HepG2 (cell line): ENCODE results near the gene SP6. TPM values are rescaled to one million over a fixed set of nuclear protein-coding genes. Genes with fewer than 3 reads are reported as not detected.

Source experiments
- ELF3 ChIP-seq: IDR thresholded peaks from 2 replicates; pipeline ENCODE4 v1.6.1; 2016; ENCODE audit warnings: missing genetic modification reagents, missing compliant biosample characterization
- FOXC1 ChIP-seq: sonication (generic); formaldehyde crosslinking; IDR thresholded peaks from 2 replicates; pipeline ENCODE4 v1.8.0; 2022; ENCODE audit warnings: mild to moderate bottlenecking, missing genetic modification reagents, borderline replicate concordance
- JARID2 ChIP-seq: sonication (generic); formaldehyde crosslinking; IDR thresholded peaks from 2 replicates; pipeline ENCODE4 v1.8.1; 2023; ENCODE audit warnings: missing genetic modification reagents, inconsistent platforms; ENCODE audit not compliant: insufficient replicate concordance
- JUNB ChIP-seq: sonication (generic); formaldehyde crosslinking; IDR thresholded peaks from 2 replicates; pipeline ENCODE4 v1.8.0; 2022; ENCODE audit warnings: missing genetic modification reagents, mild to moderate bottlenecking, borderline replicate concordance
- MEF2D ChIP-seq: sonication (generic); formaldehyde crosslinking; IDR thresholded peaks from 2 replicates; pipeline ENCODE4 v1.5.1; 2020; ENCODE audit warnings: mild to moderate bottlenecking, missing genetic modification reagents
- MIER2 ChIP-seq: IDR thresholded peaks from 2 replicates; pipeline ENCODE4 v1.6.1; 2016; ENCODE audit warnings: missing biosample characterization, missing genetic modification reagents
- MXD4 ChIP-seq: IDR thresholded peaks from 2 replicates; pipeline ENCODE4 v1.6.1; 2016; ENCODE audit warnings: mild to moderate bottlenecking, missing biosample characterization, missing genetic modification reagents
- NFE2 ChIP-seq: sonication (generic); formaldehyde crosslinking; IDR thresholded peaks from 2 replicates; pipeline ENCODE4 v1.4.0; 2020; ENCODE audit warnings: missing genetic modification reagents
- NFE2L1 ChIP-seq: sonication (generic); formaldehyde crosslinking; IDR thresholded peaks from 2 replicates; pipeline ENCODE4 v1.4.0; 2020; ENCODE audit warnings: missing genetic modification reagents, mild to moderate bottlenecking, borderline replicate concordance
- PAX8 ChIP-seq: sonication (generic); formaldehyde crosslinking; IDR thresholded peaks from 2 replicates; pipeline ENCODE4 v1.8.0; 2022; ENCODE audit warnings: mild to moderate bottlenecking, missing genetic modification reagents, borderline replicate concordance
- REPIN1 ChIP-seq: sonication (generic); formaldehyde crosslinking; IDR thresholded peaks from 2 replicates; pipeline ENCODE4 v1.8.0; 2022; ENCODE audit warnings: missing genetic modification reagents, low read depth, mild to moderate bottlenecking, borderline replicate concordance
- SMAD9 ChIP-seq: sonication (generic); formaldehyde crosslinking; IDR thresholded peaks from 2 replicates; pipeline ENCODE4 v1.5.1; 2020; ENCODE audit warnings: mild to moderate bottlenecking, missing genetic modification reagents
- SP4 ChIP-seq: sonication (generic); formaldehyde crosslinking; IDR thresholded peaks from 2 replicates; pipeline ENCODE4 v1.8.1; 2023; ENCODE audit warnings: mild to moderate bottlenecking, missing genetic modification reagents
- TCF7L2 ChIP-seq: IDR thresholded peaks from 2 replicates; pipeline ENCODE4 v1.6.1; 2011; ENCODE audit warnings: mild to moderate bottlenecking, low read depth, low read length, moderate library complexity
- ZMYM4 ChIP-seq: sonication (generic); formaldehyde crosslinking; IDR thresholded peaks from 2 replicates; pipeline ENCODE4 v1.8.1; 2023; ENCODE audit warnings: mild to moderate bottlenecking, missing genetic modification reagents
- ZNF121 ChIP-seq: sonication (generic); formaldehyde crosslinking; IDR thresholded peaks from 2 replicates; pipeline ENCODE4 v1.5.0; 2020; ENCODE audit warnings: mild to moderate bottlenecking, missing genetic modification reagents
- ZNF263 ChIP-seq: sonication (generic); formaldehyde crosslinking; IDR thresholded peaks from 2 replicates; pipeline ENCODE4 v1.4.0; 2020; ENCODE audit warnings: missing genetic modification reagents
- ZNF354B ChIP-seq: sonication (generic); formaldehyde crosslinking; IDR thresholded peaks from 2 replicates; pipeline ENCODE4 v1.8.0; 2022; ENCODE audit warnings: mild to moderate bottlenecking, missing genetic modification reagents
- ZNF468 ChIP-seq: sonication (generic); formaldehyde crosslinking; IDR thresholded peaks from 2 replicates; pipeline ENCODE4 v1.8.0; 2022; ENCODE audit warnings: mild to moderate bottlenecking, moderate library complexity, missing genetic modification reagents
- ZNF543 ChIP-seq: sonication (generic); formaldehyde crosslinking; IDR thresholded peaks from 2 replicates; pipeline ENCODE4 v1.4.0; 2020; ENCODE audit warnings: mild to moderate bottlenecking, missing genetic modification reagents
- ZNF550 ChIP-seq: sonication (generic); formaldehyde crosslinking; IDR thresholded peaks from 2 replicates; pipeline ENCODE4 v1.4.0; 2020; ENCODE audit warnings: mild to moderate bottlenecking, missing genetic modification reagents, borderline replicate concordance
- ZNF878 ChIP-seq: sonication (generic); formaldehyde crosslinking; IDR thresholded peaks from 2 replicates; pipeline ENCODE4 v1.8.1; 2023; ENCODE audit warnings: mild to moderate bottlenecking, missing genetic modification reagents, moderate library complexity
- ZSCAN30 ChIP-seq: sonication (generic); formaldehyde crosslinking; IDR thresholded peaks from 2 replicates; pipeline ENCODE4 v1.5.0; 2020; ENCODE audit warnings: mild to moderate bottlenecking, missing genetic modification reagents
- polyA plus RNA-seq, 8 experiments: library from polyadenylated mRNA; depleted of rRNA in 3 of 8; stranded (reverse) in 7 of 8; unstranded in 1 of 8; fragments of >200 nt; fragmentation: Illumina TruSeq in 4 of 8; extraction: Trizol in 4 of 8; gene quantifications; 2 replicates each; pipeline versions ENCODE4 v1.2.1 to v1.2.3, GENCODE V29; 2011 to 2016; ENCODE audit warnings: low read depth in 4 of 8, missing spikeins in 1 of 8, mixed read lengths in 1 of 8; ENCODE audit not compliant: insufficient read depth in 1 of 8
- total RNA-seq, 5 experiments: library from RNA; depleted of rRNA; stranded (reverse); fragments of >200 nt; fragmentation: Illumina TruSeq; extraction: Trizol; gene quantifications; 2 replicates each; pipeline ENCODE4 v1.2.3, GENCODE V29; 2016; ENCODE audit warnings: low read depth in 1 of 5
- TF ChIP-seq, protein P1 (sequence below): sonication (generic); formaldehyde crosslinking; IDR thresholded peaks from 2 replicates; pipeline ENCODE4 v1.5.0; 2020; ENCODE audit warnings: missing genetic modification reagents
- TF ChIP-seq, protein P2 (sequence below): sonication (generic); formaldehyde crosslinking; IDR thresholded peaks from 2 replicates; pipeline ENCODE4 v1.5.0; 2020; ENCODE audit warnings: mild to moderate bottlenecking, missing genetic modification reagents
- TF ChIP-seq, protein P3 (sequence below), 2 experiments: sonication (generic) in 1 of 2; formaldehyde crosslinking in 1 of 2; IDR thresholded peaks; 2 replicates each; pipeline versions ENCODE4 v1.4.0 to v1.6.1; 2018 to 2020; ENCODE audit warnings: missing genetic modification reagents in 2 of 2, borderline replicate concordance in 1 of 2, low read depth in 1 of 2, mild to moderate bottlenecking in 1 of 2, missing biosample characterization in 1 of 2

The SP6 gene
- total and polyA plus RNA-seq, 2 of the 13 experiments (the other 11 are each of a cell fraction or from before 2014, with no cell fraction given) = 0.07 TPM

DNA sequence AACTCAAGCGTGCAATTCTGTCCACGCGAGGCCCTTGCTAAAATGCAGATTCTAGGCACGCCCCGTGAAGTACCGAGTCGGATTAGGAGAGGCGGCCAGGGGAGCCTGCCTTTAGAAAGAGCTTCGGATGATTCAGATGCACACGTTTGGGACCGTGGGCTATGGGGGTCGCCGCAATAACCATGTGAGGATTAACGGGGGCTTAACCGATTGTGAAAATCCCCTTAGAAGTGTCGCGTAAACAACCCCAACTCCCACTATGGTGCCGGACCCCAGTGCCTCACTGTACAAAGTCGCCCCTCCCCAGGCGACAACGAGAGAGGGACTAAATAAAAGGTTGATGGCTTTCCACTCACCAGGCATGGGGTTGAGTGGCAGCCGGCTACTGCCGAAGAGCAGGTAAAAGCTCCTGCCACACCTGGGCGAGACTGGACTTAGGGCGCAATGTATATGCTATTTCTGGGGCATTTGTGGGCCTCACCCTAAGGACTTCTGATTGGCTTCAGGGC is 44.4 kb upstream of the SP6 start (continued):
- no peak for TF ChIP-seq TCF7L2
- TF ChIP-seq FOXC1 (CRISPR knock-in tag) = 0 out of 2 replicates have a peak, but pooled peaks have one; percentile 49
- peak; percentile 41; the same call in 1 of the 2 replicates for TF ChIP-seq MIER2 (CRISPR knock-in tag)
- 0 out of 2 replicates have a peak, but pooled peaks have one; percentile 24 for TF ChIP-seq SMAD9 (CRISPR knock-in tag)
- no peak for TF ChIP-seq JARID2 (CRISPR knock-in tag)
- no peak for TF ChIP-seq ZNF263
- no peak for TF ChIP-seq PAX8 (CRISPR knock-in tag)
- TF ChIP-seq ZMYM4 (CRISPR knock-in tag) = 0 out of 2 replicates have a peak, but pooled peaks have one; percentile 55
- TF ChIP-seq MEF2D (CRISPR knock-in tag) = peak; percentile 85; the same call in 1 of the 2 replicates
- no peak for TF ChIP-seq ZNF550 (CRISPR knock-in tag)
- no peak for TF ChIP-seq ZNF468 (CRISPR knock-in tag)
- TF ChIP-seq, protein P1, sequence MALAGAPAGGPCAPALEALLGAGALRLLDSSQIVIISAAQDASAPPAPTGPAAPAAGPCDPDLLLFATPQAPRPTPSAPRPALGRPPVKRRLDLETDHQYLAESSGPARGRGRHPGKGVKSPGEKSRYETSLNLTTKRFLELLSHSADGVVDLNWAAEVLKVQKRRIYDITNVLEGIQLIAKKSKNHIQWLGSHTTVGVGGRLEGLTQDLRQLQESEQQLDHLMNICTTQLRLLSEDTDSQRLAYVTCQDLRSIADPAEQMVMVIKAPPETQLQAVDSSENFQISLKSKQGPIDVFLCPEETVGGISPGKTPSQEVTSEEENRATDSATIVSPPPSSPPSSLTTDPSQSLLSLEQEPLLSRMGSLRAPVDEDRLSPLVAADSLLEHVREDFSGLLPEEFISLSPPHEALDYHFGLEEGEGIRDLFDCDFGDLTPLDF (CRISPR knock-in tag) = no peak
- TF ChIP-seq ZSCAN30 (CRISPR knock-in tag) = no peak
- TF ChIP-seq SP4 = no peak
- TF ChIP-seq ZNF354B (CRISPR knock-in tag) = no peak
- no peak for TF ChIP-seq ZNF543
- no peak; the same call in 1 of the 2 replicates for TF ChIP-seq ZNF121 (CRISPR knock-in tag)
- no peak for TF ChIP-seq JUNB (CRISPR knock-in tag)
- TF ChIP-seq, protein P2, sequence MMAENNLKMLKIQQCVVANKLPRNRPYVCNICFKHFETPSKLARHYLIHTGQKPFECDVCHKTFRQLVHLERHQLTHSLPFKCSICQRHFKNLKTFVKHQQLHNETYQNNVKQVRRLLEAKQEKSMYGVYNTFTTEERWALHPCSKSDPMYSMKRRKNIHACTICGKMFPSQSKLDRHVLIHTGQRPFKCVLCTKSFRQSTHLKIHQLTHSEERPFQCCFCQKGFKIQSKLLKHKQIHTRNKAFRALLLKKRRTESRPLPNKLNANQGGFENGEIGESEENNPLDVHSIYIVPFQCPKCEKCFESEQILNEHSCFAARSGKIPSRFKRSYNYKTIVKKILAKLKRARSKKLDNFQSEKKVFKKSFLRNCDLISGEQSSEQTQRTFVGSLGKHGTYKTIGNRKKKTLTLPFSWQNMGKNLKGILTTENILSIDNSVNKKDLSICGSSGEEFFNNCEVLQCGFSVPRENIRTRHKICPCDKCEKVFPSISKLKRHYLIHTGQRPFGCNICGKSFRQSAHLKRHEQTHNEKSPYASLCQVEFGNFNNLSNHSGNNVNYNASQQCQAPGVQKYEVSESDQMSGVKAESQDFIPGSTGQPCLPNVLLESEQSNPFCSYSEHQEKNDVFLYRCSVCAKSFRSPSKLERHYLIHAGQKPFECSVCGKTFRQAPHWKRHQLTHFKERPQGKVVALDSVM (CRISPR knock-in tag) = no peak
- 0 out of 2 replicates have a peak, but pooled peaks have one; percentile 38 for TF ChIP-seq ZNF878 (CRISPR knock-in tag)
- TF ChIP-seq, protein P3, sequence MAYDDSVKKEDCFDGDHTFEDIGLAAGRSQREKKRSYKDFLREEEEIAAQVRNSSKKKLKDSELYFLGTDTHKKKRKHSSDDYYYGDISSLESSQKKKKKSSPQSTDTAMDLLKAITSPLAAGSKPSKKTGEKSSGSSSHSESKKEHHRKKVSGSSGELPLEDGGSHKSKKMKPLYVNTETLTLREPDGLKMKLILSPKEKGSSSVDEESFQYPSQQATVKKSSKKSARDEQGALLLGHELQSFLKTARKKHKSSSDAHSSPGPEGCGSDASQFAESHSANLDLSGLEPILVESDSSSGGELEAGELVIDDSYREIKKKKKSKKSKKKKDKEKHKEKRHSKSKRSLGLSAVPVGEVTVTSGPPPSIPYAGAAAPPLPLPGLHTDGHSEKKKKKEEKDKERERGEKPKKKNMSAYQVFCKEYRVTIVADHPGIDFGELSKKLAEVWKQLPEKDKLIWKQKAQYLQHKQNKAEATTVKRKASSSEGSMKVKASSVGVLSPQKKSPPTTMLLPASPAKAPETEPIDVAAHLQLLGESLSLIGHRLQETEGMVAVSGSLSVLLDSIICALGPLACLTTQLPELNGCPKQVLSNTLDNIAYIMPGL (CRISPR knock-in tag; IDR thresholded peaks at IDR 0.05; ENCODE audit: borderline replicate concordance in 1 of 2, low read depth in 1 of 2) = peak in 1 of 2 experiments; percentile 39; a peak in 2 of 4 replicates
- TF ChIP-seq REPIN1 (CRISPR knock-in tag) = peak; percentile 79
- no peak for TF ChIP-seq NFE2L1 (CRISPR knock-in tag)
- peak; percentile 66; the same call in 1 of the 2 replicates for TF ChIP-seq MXD4 (CRISPR knock-in tag)
- no peak for TF ChIP-seq NFE2 (CRISPR knock-in tag)
- peak; percentile 55 for TF ChIP-seq ELF3 (CRISPR knock-in tag)
